B cell (primary cell): Measurements from ENCODE around the gene SPTLC2.

Experiments used
- CTCF ChIP-seq: fragments of 200-600 bp; IDR thresholded peaks from one replicate; pipeline ENCODE4 v1.8.0; 2022; ENCODE audit warnings: antibody characterized with exemption, mild to moderate bottlenecking
- EZH2 ChIP-seq: IDR thresholded peaks from 2 replicates; pipeline ENCODE4 v1.6.1; 2012; ENCODE audit warnings: borderline replicate concordance, low read depth, mild to moderate bottlenecking, moderate library complexity, low read length; ENCODE audit not compliant: insufficient read depth, poor library complexity, severe bottlenecking

GRCh38 chr14:77579780-77580179 is 36.7 kb downstream of the SPTLC2 start:
- no peak for TF ChIP-seq CTCF
- no peak for TF ChIP-seq EZH2
